ENCODE data around the gene DDI1. TPM values are rescaled to one million over a fixed set of nuclear protein-coding genes. Genes with fewer than 3 reads are reported as not detected.

The DDI1 gene
- total and polyA plus RNA-seq, 2 of the 4 experiments (the other 2 are of a cell fraction): not detected

DNA sequence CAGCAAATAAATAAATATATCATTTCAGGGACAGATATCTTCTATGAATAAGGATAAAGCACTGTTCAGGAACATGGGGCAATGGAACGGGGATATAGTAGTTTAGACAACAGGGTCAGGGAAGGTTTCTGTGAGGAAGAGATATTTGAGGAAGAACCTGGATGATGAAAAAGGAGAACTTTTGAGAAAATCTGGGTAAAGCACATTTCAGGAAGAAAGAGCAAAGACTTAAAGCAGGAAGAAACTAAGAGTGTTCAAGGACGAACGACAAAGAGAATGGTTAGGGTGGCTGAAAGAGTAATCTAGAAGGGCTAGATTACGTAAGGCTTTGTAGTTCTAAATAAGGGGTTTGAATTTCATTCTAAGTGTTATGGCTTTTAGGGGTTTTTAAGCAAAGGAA lies 12.7 kb downstream of the DDI1 start:
- H4K20me1 ChIP-seq (ENCODE audit: insufficient read depth, low read length): no peaks in the 10 kb centered on the region
- no peak overlapping the region for H3K27ac ChIP-seq (ENCODE audit: insufficient read depth, low read length)
- no peak overlapping the region for H2BK5ac ChIP-seq (ENCODE audit: low read depth, low read length, poor library complexity, severe bottlenecking)
- BruUV-seq (replicated peaks): no TSS peak
- ATAC-seq (ENCODE audit: low read depth) (no peak), DNase-seq (no peak)
- H3K9me1 ChIP-seq (ENCODE audit: insufficient read depth, low read length): no peaks in the 10 kb centered on the region
- intact Hi-C loops (cut with micrococcal nuclease) (no loop called here), dilution Hi-C loops (cut with HindIII; ENCODE audit: low sequenced_read_pairs, unreplicated experiment) (no loop called here), in situ Hi-C loops (cut with MboI; ENCODE audit: low sequenced_read_pairs) (no loop called here)
- no peak overlapping the region for H2AK5ac ChIP-seq (ENCODE audit: low read depth, low read length)
- no peak overlapping the region for H3K14ac ChIP-seq (replicated peaks; ENCODE audit: low read depth, low read length)
- H4K91ac ChIP-seq (ENCODE audit: insufficient read depth, low read depth, low read length): no peak overlapping the region
- H3K79me1 ChIP-seq (ENCODE audit: low read depth in 1 of 2, low read length in 2 of 2): no peaks in the 10 kb centered on the region
- H4K5ac ChIP-seq (ENCODE audit: low read depth, low read length): no peak overlapping the region
- no peak overlapping the region; the same call in 1 of the 2 replicates for H3K18ac ChIP-seq (ENCODE audit: low read depth, low read length)
- no peak overlapping the region for H3K4me2 ChIP-seq (ENCODE audit: low read depth, low read length)
- H3K36me3 ChIP-seq (ENCODE audit: control insufficient read depth, insufficient read depth, low read length): no peaks in the 10 kb centered on the region
- no peak overlapping the region for H4K8ac ChIP-seq (ENCODE audit: low read depth in 2 of 2, low read length in 2 of 2)
- H3K27me3 ChIP-seq (ENCODE audit: control insufficient read depth, insufficient read depth, low read length): no peaks in the 10 kb centered on the region
- no peaks in the 10 kb centered on the region for H3K9me3 ChIP-seq (ENCODE audit: control insufficient read depth, insufficient read depth, low read length)
- no peak overlapping the region for H2BK120ac ChIP-seq (ENCODE audit: low read depth, low read length)
- H3K4me1 ChIP-seq (ENCODE audit: control insufficient read depth, insufficient read depth, low read length): no peaks in the 10 kb centered on the region
- WGBS, 2 experiments (ENCODE audit: extremely low coverage in 2 of 2, insufficient read length in 1 of 2): 94% methylated on average over 2 of the region's 4 CpGs; no CpG with 5 or more reads in 1 of the 2 experiments
- H3K4ac ChIP-seq (ENCODE audit: low read depth, low read length): no peak overlapping the region
- TF ChIP-seq POLR2A (IDR thresholded peaks at IDR 0.05; ENCODE audit: low read depth, low read length) (no peak), MAZ (IDR thresholded peaks at IDR 0.05; ENCODE audit: borderline replicate concordance, low read depth, low read length) (no peak), BHLHE40 (IDR thresholded peaks at IDR 0.05; ENCODE audit: low read depth, low read length) (no peak), CHD1 (IDR thresholded peaks at IDR 0.05; ENCODE audit: low read depth, low read length) (no peak), MAFK (IDR thresholded peaks at IDR 0.05; ENCODE audit: low read depth, low read length) (no peak), SMC3 (IDR thresholded peaks at IDR 0.05; ENCODE audit: low read depth, low read length) (no peak), CEBPB (IDR thresholded peaks at IDR 0.05; ENCODE audit: low read depth, low read length) (no peak)
- TF ChIP-seq, protein P1, sequence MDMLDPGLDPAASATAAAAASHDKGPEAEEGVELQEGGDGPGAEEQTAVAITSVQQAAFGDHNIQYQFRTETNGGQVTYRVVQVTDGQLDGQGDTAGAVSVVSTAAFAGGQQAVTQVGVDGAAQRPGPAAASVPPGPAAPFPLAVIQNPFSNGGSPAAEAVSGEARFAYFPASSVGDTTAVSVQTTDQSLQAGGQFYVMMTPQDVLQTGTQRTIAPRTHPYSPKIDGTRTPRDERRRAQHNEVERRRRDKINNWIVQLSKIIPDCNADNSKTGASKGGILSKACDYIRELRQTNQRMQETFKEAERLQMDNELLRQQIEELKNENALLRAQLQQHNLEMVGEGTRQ (IDR thresholded peaks at IDR 0.05; ENCODE audit: low read depth, low read length): no peak
- TF ChIP-seq, protein P2, sequence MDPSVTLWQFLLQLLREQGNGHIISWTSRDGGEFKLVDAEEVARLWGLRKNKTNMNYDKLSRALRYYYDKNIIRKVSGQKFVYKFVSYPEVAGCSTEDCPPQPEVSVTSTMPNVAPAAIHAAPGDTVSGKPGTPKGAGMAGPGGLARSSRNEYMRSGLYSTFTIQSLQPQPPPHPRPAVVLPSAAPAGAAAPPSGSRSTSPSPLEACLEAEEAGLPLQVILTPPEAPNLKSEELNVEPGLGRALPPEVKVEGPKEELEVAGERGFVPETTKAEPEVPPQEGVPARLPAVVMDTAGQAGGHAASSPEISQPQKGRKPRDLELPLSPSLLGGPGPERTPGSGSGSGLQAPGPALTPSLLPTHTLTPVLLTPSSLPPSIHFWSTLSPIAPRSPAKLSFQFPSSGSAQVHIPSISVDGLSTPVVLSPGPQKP (IDR thresholded peaks at IDR 0.05; ENCODE audit: borderline replicate concordance, low read depth, low read length): no peak
- TF ChIP-seq, protein P3, sequence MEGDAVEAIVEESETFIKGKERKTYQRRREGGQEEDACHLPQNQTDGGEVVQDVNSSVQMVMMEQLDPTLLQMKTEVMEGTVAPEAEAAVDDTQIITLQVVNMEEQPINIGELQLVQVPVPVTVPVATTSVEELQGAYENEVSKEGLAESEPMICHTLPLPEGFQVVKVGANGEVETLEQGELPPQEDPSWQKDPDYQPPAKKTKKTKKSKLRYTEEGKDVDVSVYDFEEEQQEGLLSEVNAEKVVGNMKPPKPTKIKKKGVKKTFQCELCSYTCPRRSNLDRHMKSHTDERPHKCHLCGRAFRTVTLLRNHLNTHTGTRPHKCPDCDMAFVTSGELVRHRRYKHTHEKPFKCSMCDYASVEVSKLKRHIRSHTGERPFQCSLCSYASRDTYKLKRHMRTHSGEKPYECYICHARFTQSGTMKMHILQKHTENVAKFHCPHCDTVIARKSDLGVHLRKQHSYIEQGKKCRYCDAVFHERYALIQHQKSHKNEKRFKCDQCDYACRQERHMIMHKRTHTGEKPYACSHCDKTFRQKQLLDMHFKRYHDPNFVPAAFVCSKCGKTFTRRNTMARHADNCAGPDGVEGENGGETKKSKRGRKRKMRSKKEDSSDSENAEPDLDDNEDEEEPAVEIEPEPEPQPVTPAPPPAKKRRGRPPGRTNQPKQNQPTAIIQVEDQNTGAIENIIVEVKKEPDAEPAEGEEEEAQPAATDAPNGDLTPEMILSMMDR (conservative IDR thresholded peaks at IDR 0.05; ENCODE audit: low read depth, low read length): no peak
- CTCF ChIA-PET: no interaction called here
- H2BK20ac ChIP-seq (ENCODE audit: low read depth, low read length): no peak overlapping the region
- no peak overlapping the region for H3K4me3 ChIP-seq (ENCODE audit: insufficient read depth, low read depth, low read length)
- no peak overlapping the region for H2BK15ac ChIP-seq (ENCODE audit: low read depth, low read length)
- no peak overlapping the region for H3K56ac ChIP-seq (ENCODE audit: extremely low read depth, insufficient read depth, low read length)
- no peak overlapping the region for H3K9ac ChIP-seq (ENCODE audit: low read depth, low read length)
- no peak overlapping the region for H3K23ac ChIP-seq (ENCODE audit: low read depth, low read length)
- H2AFZ ChIP-seq (replicated peaks; ENCODE audit: low read length, poor library complexity): no peak overlapping the region
- no peak overlapping the region for H2AK9ac ChIP-seq (replicated peaks; ENCODE audit: low read depth, low read length, poor library complexity)
- POLR2A ChIA-PET (ENCODE audit: unreplicated experiment): no interaction called here

Measured in IMR-90 (cell line).